Transverse colon (tissue), 4 donors: ENCODE measurements around the gene C1QTNF2. TPM values are rescaled to one million over a fixed set of nuclear protein-coding genes. Genes with fewer than 3 reads are reported as not detected.

Experiments
- DNase-seq: peaks from one replicate; pipeline ENCODE4 v3.0.0-alpha.2; 2019
- H3K27ac ChIP-seq, 4 donors: fragments of 200-600 bp; sonication (generic); 2 replicates each; pipeline ENCODE4 v1.5.1; 2016 to 2018; ENCODE audit warnings: inconsistent platforms in 4 of 4
- H3K27me3 ChIP-seq: fragments of 200-600 bp; sonication (generic); 2 replicates; pipeline ENCODE4 v1.5.1; 2017; ENCODE audit warnings: inconsistent platforms
- H3K36me3 ChIP-seq, 4 donors: fragments of 200-600 bp; sonication (generic); 2 replicates each; pipeline ENCODE4 v1.5.1; 2017 to 2019; ENCODE audit warnings: inconsistent platforms in 4 of 4
- H3K4me1 ChIP-seq, 4 donors: fragments of 200-600 bp; sonication (generic); 2 replicates each; pipeline ENCODE4 v1.5.1; 2017 to 2020; ENCODE audit warnings: inconsistent platforms in 4 of 4
- H3K4me3 ChIP-seq, 4 donors: fragments of 200-600 bp; sonication (generic); 1 replicate in 1 of 4; 2 replicates in 3 of 4; pipeline versions ENCODE4 v1.5.1 to v1.6.1; 2017 to 2019; ENCODE audit warnings: inconsistent platforms in 4 of 4
- H3K9me3 ChIP-seq, 2 donors: fragments of 200-600 bp; sonication (generic); 2 replicates each; pipeline ENCODE4 v1.5.1; 2017 to 2019; ENCODE audit warnings: inconsistent platforms in 2 of 2
- CTCF ChIP-seq, 5 experiments: fragments of 200-600 bp in 3 of 5; fragments of 450-650 bp in 2 of 5; sonication (generic) in 3 of 5; IDR thresholded peaks; 1 replicate in 2 of 5; 2 replicates in 3 of 5; pipeline ENCODE4 v1.5.1; 2016 to 2017; ENCODE audit warnings: antibody characterized with exemption in 5 of 5, inconsistent platforms in 3 of 5, mild to moderate bottlenecking in 2 of 5, moderate library complexity in 1 of 5
- EP300 ChIP-seq: sonication (generic); formaldehyde crosslinking; IDR thresholded peaks from one replicate; pipeline ENCODE4 v1.6.1; 2017; ENCODE audit warnings: antibody characterized with exemption, low read depth
- POLR2A ChIP-seq: fragments of 450-650 bp; IDR thresholded peaks from one replicate; pipeline ENCODE4 v1.6.1; 2016; ENCODE audit warnings: antibody characterized with exemption, mild to moderate bottlenecking, moderate library complexity
- POLR2AphosphoS5 ChIP-seq, 3 donors: sonication (generic); formaldehyde crosslinking; IDR thresholded peaks; one replicate each; pipeline ENCODE4 v1.6.1; 2016; ENCODE audit warnings: antibody characterized with exemption in 3 of 3
- WGBS, 2 donors: methylation state at CpG; one replicate each; pipeline ENCODE4 v1.1.5; 2018; ENCODE audit warnings: low coverage in 1 of 2; 5-methylcytosine and 5-hydroxymethylcytosine counted together
- in situ Hi-C, 4 donors: fragments of 200-750 bp; cut with MboI; loops; one replicate each; pipeline versions ENCODE4 v1.15.0 to v1.15.1; 2017; ENCODE audit warnings: low sequenced_read_pairs in 3 of 4, low pct_ligation_motif_present in 1 of 4, low pct_unique_long_range_greater_than_20kb in 1 of 4
- intact Hi-C: fragments of 100-400 bp; cut with DNase I; formaldehyde crosslinking; loops from one replicate; pipeline ENCODE4 v1.15.1; 2023; ENCODE audit warnings: low total_unique reads
- total RNA-seq, 4 donors: library from RNA; depleted of rRNA; stranded (reverse); fragments of >200 nt; gene quantifications; one replicate each; pipeline ENCODE4 v1.1.0, GENCODE V29; 2016

C1QTNF2 gene
- total RNA-seq, 4 donors from 2014 or later = 0.41 to 2.2 (median 0.79) TPM; not detected in 1

- TF ChIP-seq POLR2A = no peak
- no peak for TF ChIP-seq CTCF (IDR thresholded peaks at IDR 0.05)
- no peak for TF ChIP-seq EP300
- TF ChIP-seq POLR2AphosphoS5 (IDR thresholded peaks at IDR 0.05) = no peak
- H3K27ac ChIP-seq = no peak overlapping the region
- H3K27me3 ChIP-seq = no peaks in the 10 kb centered on the region
- no peaks in the 10 kb centered on the region for H3K36me3 ChIP-seq
- in situ Hi-C loops = loop anchor here in 1 of 4 donors (25.0 kb wide), 1 partner anchor 321 kb away; the partner anchor contains the start of gene TTC1
- DNase-seq = no peak
- intact Hi-C loops = no loop called here
- no peaks in the 10 kb centered on the region for H3K4me1 ChIP-seq
- WGBS, 2 donors = 67 to 84% methylated on average over 3 of the region's 3 CpGs
- no peaks in the 10 kb centered on the region for H3K9me3 ChIP-seq
- no peak overlapping the region for H3K4me3 ChIP-seq
These were observed 36.7 kb downstream of the C1QTNF2 start for GRCh38 chr5:160333721-160334120.

- TF ChIP-seq EP300 (no peak), POLR2AphosphoS5 (IDR thresholded peaks at IDR 0.05) (no peak), CTCF (IDR thresholded peaks at IDR 0.05) (no peak), POLR2A (no peak)
- Histone ChIP-seq H3K9me3 (no peaks in the 10 kb centered on the region), H3K27me3 (no peaks in the 10 kb centered on the region), H3K4me1 (peaks cover 0 to 24% (median 12%) of the 10 kb centered on the region in 4 donors), H3K4me3 (no peak overlapping the region), H3K36me3 (no peaks in the 10 kb centered on the region), H3K27ac (no peak overlapping the region)
- in situ Hi-C loops (loop anchor here in 1 of 4 donors (25.0 kb wide), 1 partner anchor 318 kb away; the partner anchor contains the start of gene TTC1), intact Hi-C loops (no loop called here)
- no peak for DNase-seq
- WGBS, 2 donors = 73 to 77% methylated on average over 4 of the region's 4 CpGs
These were observed 40.2 kb downstream of the C1QTNF2 start for GRCh38 chr5:160330212-160330611.

- no peaks in the 10 kb centered on the region for H3K9me3 ChIP-seq
- no peaks in the 10 kb centered on the region for H3K27me3 ChIP-seq
- H3K36me3 ChIP-seq = no peaks in the 10 kb centered on the region
- TF ChIP-seq CTCF (IDR thresholded peaks at IDR 0.05) (no peak), POLR2AphosphoS5 (IDR thresholded peaks at IDR 0.05) (no peak), POLR2A (no peak), EP300 (no peak)
- WGBS, 2 donors = 83 to 89% methylated on average over 2 to 6 of the region's 6 CpGs
- H3K4me1 ChIP-seq = peaks cover 0 to 28% (median 12%) of the 10 kb centered on the region in 4 donors
- intact Hi-C loops (no loop called here), in situ Hi-C loops (loop anchor here in 1 of 4 donors (25.0 kb wide), 1 partner anchor 316 kb away; the partner anchor contains the start of gene TTC1)
- no peak for DNase-seq
- no peak overlapping the region for H3K4me3 ChIP-seq
- H3K27ac ChIP-seq = peak overlapping the region in 1 of 4 donors; percentile 65
These were observed 42.6 kb downstream of the C1QTNF2 start for GRCh38 chr5:160327818-160328217.

GRCh38 chr5:160326981-160327380 is 43.4 kb downstream of the C1QTNF2 start:
- DNase-seq = no peak
- no peak overlapping the region for H3K4me3 ChIP-seq
- no peaks in the 10 kb centered on the region for H3K9me3 ChIP-seq
- peaks cover 0 to 28% (median 12%) of the 10 kb centered on the region in 4 donors for H3K4me1 ChIP-seq
- in situ Hi-C loops (loop anchor here in 1 of 4 donors (25.0 kb wide), 1 partner anchor 315 kb away; the partner anchor contains the start of gene TTC1), intact Hi-C loops (no loop called here)
- WGBS, 2 donors = 44 to 52% methylated on average over 1 to 2 of the region's 2 CpGs
- TF ChIP-seq CTCF (IDR thresholded peaks at IDR 0.05) = no peak
- no peak for TF ChIP-seq POLR2AphosphoS5 (IDR thresholded peaks at IDR 0.05)
- no peak for TF ChIP-seq POLR2A
- no peak for TF ChIP-seq EP300
- H3K27ac ChIP-seq = peak overlapping the region; percentile 37 to 67 (median 56)
- H3K36me3 ChIP-seq = no peaks in the 10 kb centered on the region
- H3K27me3 ChIP-seq = no peaks in the 10 kb centered on the region
